Kidney epithelial cell (primary cell): ENCODE measurements around the gene ZG16B. TPM values are rescaled to one million over a fixed set of nuclear protein-coding genes. Genes with fewer than 3 reads are reported as not detected.

Experiments
- DNase-seq: peaks from one replicate; pipeline ENCODE4 v3.0.0-alpha.2; 2010; ENCODE audit warnings: low read depth
- H3K27me3 ChIP-seq: 2 replicates; pipeline ENCODE4 v1.6.0; 2011; ENCODE audit warnings: low read length; ENCODE audit not compliant: control insufficient read depth, insufficient read depth
- H3K36me3 ChIP-seq: 2 replicates; pipeline ENCODE4 v1.5.1; 2011; ENCODE audit warnings: low read length; ENCODE audit not compliant: control insufficient read depth, insufficient read depth
- H3K4me3 ChIP-seq: 2 replicates; pipeline ENCODE4 v1.5.1; 2011; ENCODE audit warnings: low read depth, mild to moderate bottlenecking, control low read depth, low read length
- CTCF ChIP-seq: IDR thresholded peaks from 2 replicates; pipeline ENCODE4 v1.5.1; 2011; ENCODE audit warnings: mild to moderate bottlenecking, moderate library complexity, low read length, control low read depth, inconsistent platforms; ENCODE audit not compliant: insufficient read depth, poor library complexity, severe bottlenecking
- total RNA-seq: library from RNA; depleted of rRNA; stranded (reverse); fragments of >200 nt; gene quantifications from 2 replicates; pipeline ENCODE4 v1.2.3, GENCODE V29; 2015

ZG16B gene
- total RNA-seq, 1 donor from 2014 or later = 1.1 TPM

- H3K36me3 ChIP-seq = no peaks in the 10 kb centered on the region
- DNase-seq = no peak
- no peak overlapping the region for H3K4me3 ChIP-seq
- TF ChIP-seq CTCF = no peak
- no peaks in the 10 kb centered on the region for H3K27me3 ChIP-seq
These were observed 30.8 kb upstream of the ZG16B start for GRCh38 chr16:2799205-2799858.

- no peak for TF ChIP-seq CTCF
- H3K36me3 ChIP-seq = no peaks in the 10 kb centered on the region
- DNase-seq = peak; percentile 58
- H3K27me3 ChIP-seq = peaks cover 1% of the 10 kb centered on the region
- no peak overlapping the region for H3K4me3 ChIP-seq
These were observed 30.3 kb upstream of the ZG16B start for GRCh38 chr16:2799859-2800226.

- no peak for TF ChIP-seq CTCF
- H3K27me3 ChIP-seq = peaks cover 7% of the 10 kb centered on the region
- H3K4me3 ChIP-seq = no peak overlapping the region
- no peak for DNase-seq
- H3K36me3 ChIP-seq = no peaks in the 10 kb centered on the region
These were observed 26.4 kb upstream of the ZG16B start for GRCh38 chr16:2803545-2804195.

- Histone ChIP-seq H3K4me3 (no peak overlapping the region), H3K36me3 (no peaks in the 10 kb centered on the region), H3K27me3 (peaks cover 7% of the 10 kb centered on the region)
- no peak for DNase-seq
- TF ChIP-seq CTCF = no peak
These were observed 25.4 kb upstream of the ZG16B start for GRCh38 chr16:2804728-2805127.

GRCh38 chr16:2806286-2806685 is 23.8 kb upstream of the ZG16B start:
- H3K27me3 ChIP-seq = peaks cover 7% of the 10 kb centered on the region
- no peak overlapping the region for H3K4me3 ChIP-seq
- H3K36me3 ChIP-seq = no peaks in the 10 kb centered on the region
- TF ChIP-seq CTCF = no peak
- no peak for DNase-seq

GRCh38 chr16:2808181-2808580 is 21.9 kb upstream of the ZG16B start:
- DNase-seq = no peak
- no peak for TF ChIP-seq CTCF
- Histone ChIP-seq H3K36me3 (no peaks in the 10 kb centered on the region), H3K4me3 (no peak overlapping the region), H3K27me3 (peaks cover 11% of the 10 kb centered on the region)
